NCI-H748 (cell line): ENCODE measurements around the gene KLHL15.
"Not testable (repeated sequence)": the region's sequence is repeated elsewhere in the genome, so short reads cannot be mapped to it uniquely, and the experiment has no call there.

Experiments
- DNase-seq: peaks from one replicate; lab custom pipeline; 2025; ENCODE audit not compliant: unreplicated experiment; lab: John Stamatoyannopoulos, UW

Gene KLHL15

DNA sequence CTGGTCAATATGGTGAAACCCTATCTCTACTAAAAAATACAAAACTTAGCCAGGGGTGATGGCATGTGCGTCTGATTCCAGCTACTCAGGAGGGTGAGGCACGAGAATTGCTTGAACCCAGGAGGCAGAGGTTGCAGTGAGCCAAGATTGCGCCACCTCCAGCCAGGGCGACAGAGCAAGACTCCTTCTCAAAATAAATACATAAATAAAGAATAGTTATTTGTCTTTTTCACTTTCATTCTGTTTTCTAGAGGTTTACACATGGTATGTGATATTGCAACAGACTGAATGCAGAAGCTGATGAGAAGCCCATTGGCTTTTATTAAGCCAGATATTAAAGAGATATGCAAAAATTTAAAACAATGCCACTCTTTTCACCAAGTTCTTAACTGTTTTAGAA is 8.2 kb downstream of the KLHL15 start:
- no peak for DNase-seq

DNA sequence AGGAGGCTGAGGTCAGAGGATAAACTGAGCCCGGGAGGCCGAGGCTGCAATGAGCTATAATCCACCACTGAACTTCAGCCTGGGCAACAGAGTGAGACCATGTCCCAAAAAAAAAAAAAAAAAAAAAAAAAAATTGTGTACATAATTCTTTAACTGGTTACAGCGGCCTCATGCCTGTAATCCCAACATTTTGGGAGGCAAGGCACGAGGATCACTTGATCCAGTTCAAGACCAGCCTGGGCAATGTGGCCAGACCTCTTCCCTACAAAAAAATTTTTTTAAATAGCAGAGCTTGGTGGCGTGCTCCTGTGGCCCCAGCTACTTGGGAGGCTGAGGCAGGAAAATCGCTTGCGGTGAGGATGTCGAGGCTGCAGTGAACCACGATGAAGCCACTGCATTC is 9.3 kb downstream of the KLHL15 start:
- no peak for DNase-seq

GRCh38 chrX:24014388-24015018 is 12.5 kb downstream of the KLHL15 start:
- no peak for DNase-seq

DNA sequence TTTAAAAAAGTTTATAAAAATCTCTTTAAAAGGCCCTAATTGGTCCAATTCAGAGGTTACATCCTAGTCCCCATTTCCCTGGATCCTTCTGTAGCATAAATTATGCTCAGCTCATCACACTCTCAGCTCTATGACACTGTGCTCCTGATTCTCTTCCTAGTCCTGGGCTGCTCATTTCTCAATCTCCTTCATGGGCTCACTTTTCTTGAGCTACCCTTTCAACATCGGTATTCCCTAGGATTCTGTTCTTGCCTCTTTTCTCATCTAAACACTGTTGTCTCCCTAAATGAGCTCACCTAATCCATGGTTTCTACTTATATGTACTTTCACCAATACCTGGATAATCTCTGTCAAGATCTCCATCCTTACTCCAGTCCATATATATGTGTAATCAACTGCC is 14.7 kb downstream of the KLHL15 start:
- DNase-seq, result no peak

GRCh38 chrX:24005867-24006266 is 21.1 kb downstream of the KLHL15 start:
- no peak for DNase-seq

- DNase-seq, result no peak
These were observed 22.0 kb downstream of the KLHL15 start for GRCh38 chrX:24005028-24005427.

DNA sequence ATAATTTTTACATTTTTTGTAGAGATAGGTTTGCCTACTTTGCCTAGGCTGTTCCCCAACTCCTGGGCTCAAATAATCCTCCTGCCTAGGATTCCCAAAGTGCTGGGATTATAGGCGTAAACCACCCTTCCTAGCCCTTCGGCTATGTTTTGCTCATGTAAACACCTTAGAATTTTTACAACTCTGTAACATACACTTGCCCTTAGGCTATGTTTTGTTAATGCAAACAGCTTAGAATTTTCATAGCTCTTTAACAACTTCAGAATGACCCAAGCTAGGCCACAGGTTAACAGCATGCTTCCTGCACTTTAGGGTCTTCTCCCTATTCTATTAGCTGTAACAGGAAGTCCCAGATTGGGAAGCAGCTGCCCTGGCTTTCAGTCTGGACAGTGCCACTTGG is 24.2 kb downstream of the KLHL15 start:
- no peak for DNase-seq

DNA sequence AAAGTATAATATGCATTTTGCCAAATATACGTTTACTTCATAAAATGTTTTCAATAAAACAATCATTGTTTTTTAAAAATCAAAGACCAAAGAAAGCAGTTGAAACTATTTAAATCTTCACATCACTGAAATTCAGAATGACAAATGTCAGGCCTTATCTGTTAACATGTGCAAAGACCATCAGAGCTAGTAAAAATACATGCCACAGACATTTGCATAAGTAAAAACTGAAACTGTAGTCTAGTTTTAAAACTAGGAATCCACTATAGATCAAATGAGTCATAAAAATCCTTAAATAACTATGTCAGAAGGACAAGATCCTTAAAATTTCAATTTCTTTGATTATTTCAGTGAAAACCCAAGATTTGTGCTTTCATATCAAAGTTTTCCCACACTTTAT is 24.8 kb downstream of the KLHL15 start:
- no peak for DNase-seq

GRCh38 chrX:23999671-24000070 is 27.3 kb downstream of the KLHL15 start:
- no peak for DNase-seq

DNA sequence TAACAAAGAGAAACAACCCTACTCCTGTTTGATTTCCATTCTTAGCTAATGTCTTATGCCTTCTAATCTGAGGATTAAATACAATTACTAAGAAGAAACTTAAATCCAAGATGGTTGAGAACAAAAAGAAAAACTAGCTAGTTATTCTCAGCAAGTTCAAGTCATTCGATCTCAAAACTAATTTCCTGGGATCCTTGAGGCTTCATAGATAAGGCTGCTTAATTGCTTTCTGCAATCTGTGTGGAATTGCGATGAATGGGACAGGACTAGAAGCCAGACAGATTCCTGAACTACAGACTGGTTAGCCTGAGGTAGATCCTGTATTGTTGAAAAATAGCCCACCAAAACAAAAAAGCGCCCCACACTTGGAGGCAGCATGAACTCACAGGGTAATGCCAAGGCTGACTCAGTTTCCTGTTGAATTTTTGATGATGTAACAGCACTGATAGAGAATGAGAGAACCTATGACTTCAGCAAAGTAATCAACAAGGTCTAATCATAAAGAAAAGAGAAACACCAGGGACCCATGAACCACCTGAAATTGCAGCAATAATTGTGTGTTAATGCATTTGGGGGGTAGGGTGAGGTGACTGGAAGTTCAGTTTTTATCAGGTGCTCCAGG is 33.9 kb downstream of the KLHL15 start:
- DNase-seq, result no peak

- DNase-seq, result no peak
These were observed 34.6 kb downstream of the KLHL15 start for GRCh38 chrX:23992431-23992830.

DNA sequence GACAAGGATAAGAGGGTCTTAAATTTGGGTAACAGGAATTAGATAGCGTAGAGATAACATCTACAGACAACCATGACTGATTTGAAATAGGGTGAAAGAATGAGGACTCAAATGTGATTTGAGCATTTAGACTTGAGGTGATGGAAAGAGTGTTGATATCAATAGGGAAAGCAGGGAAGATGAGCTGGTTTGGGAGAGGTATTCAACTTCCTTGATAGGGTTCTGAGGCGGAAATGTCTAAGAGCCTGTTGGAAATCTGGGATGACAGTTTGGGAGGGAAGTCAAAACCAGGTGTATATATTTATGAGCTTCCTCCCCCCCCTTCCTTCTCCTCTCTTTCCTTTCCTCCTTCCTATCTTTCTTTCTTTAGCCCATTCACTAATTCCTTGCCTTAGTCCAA is 36.5 kb downstream of the KLHL15 start:
- DNase-seq, result no peak

- DNase-seq, result no peak
These were observed 37.3 kb downstream of the KLHL15 start for GRCh38 chrX:23989689-23990088.

DNA sequence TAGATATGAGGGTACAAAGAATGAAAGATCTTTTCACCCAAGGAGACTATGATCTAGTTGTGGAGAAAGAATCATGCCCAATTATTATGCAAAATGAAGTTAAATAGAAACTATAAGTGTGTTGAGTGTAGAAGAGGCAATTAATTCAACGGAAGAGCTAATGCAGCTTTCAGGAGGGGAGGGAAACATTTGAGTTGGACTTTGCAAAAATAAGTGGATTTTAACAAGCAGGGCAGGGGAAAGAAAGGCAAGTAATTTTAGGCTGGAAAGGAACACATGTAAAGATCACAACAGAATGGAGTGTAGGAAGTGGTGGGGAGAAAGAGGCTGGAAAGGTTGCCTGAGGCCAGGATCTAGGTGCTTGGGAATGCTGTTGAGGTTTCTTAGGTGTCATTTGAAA is 44.1 kb downstream of the KLHL15 start:
- no peak for DNase-seq

DNA sequence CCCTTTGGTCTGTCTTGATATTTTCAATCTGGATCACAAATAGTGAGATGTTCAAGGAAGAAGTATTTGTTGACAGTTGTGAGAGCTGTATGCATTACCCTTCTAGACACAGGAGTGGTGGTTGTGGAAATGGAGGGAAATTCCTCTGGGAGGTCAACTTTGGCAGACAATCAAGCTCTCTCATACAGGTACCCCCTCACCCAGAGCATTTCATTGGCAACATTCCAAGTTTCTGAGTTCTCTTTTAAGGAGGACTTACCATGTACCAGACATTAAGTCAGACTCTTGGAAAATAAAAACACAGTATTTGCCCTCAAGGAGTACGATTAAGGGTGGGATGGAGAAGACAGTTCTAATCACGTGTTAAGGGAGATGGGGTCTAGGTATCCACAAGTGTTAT is 45.3 kb downstream of the KLHL15 start:
- peak; percentile 4 for DNase-seq

DNA sequence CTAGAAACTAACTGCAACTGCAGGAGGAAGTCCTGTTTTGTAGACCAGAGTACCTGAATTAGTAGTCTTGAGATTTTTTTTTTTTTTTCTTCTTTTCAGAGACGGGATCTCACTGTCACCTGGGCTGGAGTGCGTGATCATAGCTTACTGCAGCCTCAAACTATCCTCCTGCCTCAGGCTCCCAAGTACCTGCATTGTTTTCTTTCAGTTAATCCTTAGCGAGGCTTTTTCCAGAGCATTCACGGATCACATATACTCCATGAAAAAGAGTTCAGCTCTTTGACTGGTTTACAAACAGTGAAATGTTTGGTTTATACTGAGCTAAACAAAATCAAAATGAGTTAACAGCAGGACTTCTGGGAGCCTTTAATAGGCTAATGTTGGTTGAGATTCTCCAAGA is 45.8 kb downstream of the KLHL15 start:
- DNase-seq, result no peak

GRCh38 chrX:23980011-23980441 is 47.0 kb downstream of the KLHL15 start:
- DNase-seq, result no peak

- no peak for DNase-seq
These were observed 48.5 kb downstream of the KLHL15 start for GRCh38 chrX:23978491-23978890.

DNA sequence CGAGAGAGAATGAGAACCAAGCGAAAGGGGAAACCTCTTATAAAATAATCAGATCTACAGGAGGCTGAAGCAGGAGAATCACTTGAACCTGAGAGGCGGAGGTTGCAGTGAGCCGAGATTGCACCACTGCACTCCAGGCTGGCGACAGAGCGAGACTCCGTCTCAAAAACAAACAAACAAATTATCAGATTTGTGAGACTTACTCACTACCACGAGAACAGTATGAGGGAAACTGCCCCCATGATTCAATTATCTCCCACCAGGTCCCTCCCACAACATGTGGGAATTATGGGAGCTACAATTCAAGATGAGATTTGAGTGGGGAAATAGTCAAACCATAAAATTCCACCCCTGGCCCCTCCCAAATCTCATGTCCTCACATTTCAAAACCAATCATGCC is 61.4 kb downstream of the KLHL15 start:
- DNase-seq, result not testable (repeated sequence)

DNA sequence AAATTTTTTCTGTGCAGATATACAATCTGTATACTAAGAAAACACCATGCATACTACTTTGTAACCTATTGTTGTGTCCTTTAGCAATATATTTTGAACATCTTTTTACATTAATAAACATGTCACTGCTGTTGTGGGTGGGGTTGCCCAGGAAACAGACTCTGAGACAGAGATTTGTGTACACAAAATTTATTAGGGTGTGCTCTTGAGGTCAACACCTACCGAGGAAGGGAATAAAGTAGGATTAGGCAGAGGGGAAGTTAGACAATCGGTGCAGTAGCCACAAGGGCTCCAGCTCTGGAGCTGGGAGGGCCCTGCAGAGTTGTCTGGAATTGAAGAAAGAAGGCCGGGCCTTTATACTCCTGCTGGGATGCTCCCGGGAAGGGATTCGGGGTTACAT is 62.8 kb downstream of the KLHL15 start:
- no peak for DNase-seq

- no peak for DNase-seq
These were observed 67.2 kb downstream of the KLHL15 start for GRCh38 chrX:23959781-23960180.

DNA sequence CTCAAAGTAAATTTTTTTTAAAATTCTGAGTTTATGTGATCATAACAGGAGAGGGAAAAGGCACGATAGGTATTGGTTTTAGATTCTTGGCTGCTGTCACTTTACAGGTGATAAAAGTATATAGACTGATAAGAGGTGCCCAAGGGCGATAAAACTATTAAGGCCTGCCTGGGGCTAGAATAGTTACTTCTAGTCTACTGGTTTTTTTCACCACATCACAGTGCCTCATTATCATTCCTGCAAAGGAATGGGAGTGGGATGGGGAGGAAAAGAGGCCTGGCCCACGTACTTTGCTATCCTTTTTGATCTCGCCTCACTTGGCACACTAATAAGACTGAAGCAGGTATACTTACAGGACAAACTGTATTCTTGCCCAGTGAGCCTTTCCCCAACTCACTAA is 72.6 kb downstream of the KLHL15 start:
- DNase-seq, result no peak

GRCh38 chrX:23953908-23954269 is 73.1 kb downstream of the KLHL15 start:
- no peak for DNase-seq
